Neural progenitor cell (in vitro differentiated cells): ENCODE measurements around the gene SHISAL1.

Experiments used
- CTCF ChIP-seq: fragments of 200-600 bp; sonication (generic); IDR thresholded peaks from 2 replicates; pipeline ENCODE4 v1.5.1; 2017; ENCODE audit warnings: antibody characterized with exemption, mild to moderate bottlenecking
- EZH2phosphoT487 ChIP-seq: fragments of 200-600 bp; sonication (generic); IDR thresholded peaks from 2 replicates; pipeline ENCODE4 v1.6.1; 2017; ENCODE audit warnings: antibody characterized with exemption

GRCh38 chr22:44358709-44359440, 46.1 kb upstream of the SHISAL1 start:
- TF ChIP-seq CTCF (no peak), EZH2phosphoT487 (no peak)
